ENCODE measurements around the gene TNS3.

- TF ChIP-seq, protein P1, sequence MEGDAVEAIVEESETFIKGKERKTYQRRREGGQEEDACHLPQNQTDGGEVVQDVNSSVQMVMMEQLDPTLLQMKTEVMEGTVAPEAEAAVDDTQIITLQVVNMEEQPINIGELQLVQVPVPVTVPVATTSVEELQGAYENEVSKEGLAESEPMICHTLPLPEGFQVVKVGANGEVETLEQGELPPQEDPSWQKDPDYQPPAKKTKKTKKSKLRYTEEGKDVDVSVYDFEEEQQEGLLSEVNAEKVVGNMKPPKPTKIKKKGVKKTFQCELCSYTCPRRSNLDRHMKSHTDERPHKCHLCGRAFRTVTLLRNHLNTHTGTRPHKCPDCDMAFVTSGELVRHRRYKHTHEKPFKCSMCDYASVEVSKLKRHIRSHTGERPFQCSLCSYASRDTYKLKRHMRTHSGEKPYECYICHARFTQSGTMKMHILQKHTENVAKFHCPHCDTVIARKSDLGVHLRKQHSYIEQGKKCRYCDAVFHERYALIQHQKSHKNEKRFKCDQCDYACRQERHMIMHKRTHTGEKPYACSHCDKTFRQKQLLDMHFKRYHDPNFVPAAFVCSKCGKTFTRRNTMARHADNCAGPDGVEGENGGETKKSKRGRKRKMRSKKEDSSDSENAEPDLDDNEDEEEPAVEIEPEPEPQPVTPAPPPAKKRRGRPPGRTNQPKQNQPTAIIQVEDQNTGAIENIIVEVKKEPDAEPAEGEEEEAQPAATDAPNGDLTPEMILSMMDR (IDR thresholded peaks at IDR 0.05; ENCODE audit: extremely low read depth in 1 of 2, insufficient read depth in 1 of 2, low read depth in 1 of 2, low read length in 2 of 2) = no peak
- TF ChIP-seq POLR2AphosphoS5 (IDR thresholded peaks at IDR 0.05; ENCODE audit: insufficient read depth, low read depth, low read length) (no peak), POLR2A (IDR thresholded peaks at IDR 0.05; ENCODE audit: low read depth, low read length) (no peak)
Measured at GRCh38 chr7:47478926-47479711, 102.8 kb downstream of the TNS3 start.

Data from endothelial cell of umbilical vein (primary cell).